CD4-positive, alpha-beta T cell treated with Interleukin-6 at 100 ng/mL for 8 hours (primary cell): ENCODE results near the gene CHIT1.
"Not testable (repeated sequence)": the region's sequence is repeated elsewhere in the genome, so short reads cannot be mapped to it uniquely, and the experiment has no call there.

Source experiments
- DNase-seq: peaks from one replicate; pipeline ENCODE4 v3.0.0-alpha.2; 2020; ENCODE audit warnings: mixed read lengths, low spot score

Gene CHIT1

DNA sequence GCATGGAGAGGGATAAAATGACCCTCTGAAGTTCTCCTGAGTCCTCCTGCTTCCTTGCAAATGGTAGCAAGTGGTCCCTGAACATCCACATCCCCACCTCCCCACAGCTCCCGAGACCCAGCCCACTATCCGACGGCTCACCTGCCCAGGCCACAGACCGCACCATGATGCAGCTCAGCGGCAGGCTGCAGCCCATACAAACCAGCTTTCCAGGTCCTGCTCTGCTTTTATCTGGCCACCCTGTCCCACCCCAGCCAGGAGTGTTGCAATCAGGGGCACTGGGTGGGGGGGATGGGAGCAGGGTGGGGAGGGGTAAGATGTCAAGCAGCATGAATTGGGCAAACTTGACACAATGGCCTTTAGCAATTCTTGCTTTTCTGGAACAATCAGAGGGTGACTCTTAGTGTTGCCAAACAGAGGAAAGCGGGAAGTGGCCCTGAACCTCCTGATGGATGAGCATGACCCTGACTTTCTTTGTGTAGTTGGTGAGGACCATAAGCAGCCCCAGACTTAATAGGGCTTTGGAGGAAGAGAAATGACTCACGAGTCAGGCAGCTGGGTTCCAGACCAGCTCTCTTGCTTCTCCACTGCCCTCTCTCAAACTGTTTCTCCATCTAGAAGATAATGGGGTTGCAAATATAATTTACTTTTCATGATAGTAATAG, at the start of gene CHIT1:
CHIT1 (minus strand) TSS at position 203 of the 665 bp plus-strand sequence; CDS start at position 166, 37 bp downstream.
- DNase-seq, result no peak

DNA sequence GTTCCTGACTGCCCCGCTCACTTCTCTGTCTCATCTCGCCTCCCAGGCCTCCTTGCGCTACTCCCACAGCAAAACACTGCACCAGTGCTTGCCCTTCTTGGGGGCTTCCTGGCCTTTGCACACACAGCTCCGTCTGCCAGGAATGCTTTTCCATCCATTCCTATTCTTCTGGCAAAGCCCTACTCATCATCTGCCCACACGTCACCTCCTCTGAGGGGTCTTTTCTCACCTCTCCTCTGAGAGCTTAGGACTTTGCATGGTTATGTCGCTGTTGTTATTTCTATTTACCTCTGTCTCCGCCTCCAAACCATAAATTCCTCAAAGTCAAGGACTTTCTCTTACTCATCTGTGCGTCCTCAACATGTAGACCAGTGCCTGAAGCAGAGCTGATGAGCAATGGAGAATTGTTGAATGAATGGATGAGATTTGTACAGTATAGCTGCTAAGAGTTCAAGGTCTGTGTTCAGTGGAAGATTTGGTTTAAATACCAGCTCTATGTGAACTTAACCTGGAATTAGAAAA, 49.5 kb upstream of the CHIT1 start:
- DNase-seq, result no peak

DNA sequence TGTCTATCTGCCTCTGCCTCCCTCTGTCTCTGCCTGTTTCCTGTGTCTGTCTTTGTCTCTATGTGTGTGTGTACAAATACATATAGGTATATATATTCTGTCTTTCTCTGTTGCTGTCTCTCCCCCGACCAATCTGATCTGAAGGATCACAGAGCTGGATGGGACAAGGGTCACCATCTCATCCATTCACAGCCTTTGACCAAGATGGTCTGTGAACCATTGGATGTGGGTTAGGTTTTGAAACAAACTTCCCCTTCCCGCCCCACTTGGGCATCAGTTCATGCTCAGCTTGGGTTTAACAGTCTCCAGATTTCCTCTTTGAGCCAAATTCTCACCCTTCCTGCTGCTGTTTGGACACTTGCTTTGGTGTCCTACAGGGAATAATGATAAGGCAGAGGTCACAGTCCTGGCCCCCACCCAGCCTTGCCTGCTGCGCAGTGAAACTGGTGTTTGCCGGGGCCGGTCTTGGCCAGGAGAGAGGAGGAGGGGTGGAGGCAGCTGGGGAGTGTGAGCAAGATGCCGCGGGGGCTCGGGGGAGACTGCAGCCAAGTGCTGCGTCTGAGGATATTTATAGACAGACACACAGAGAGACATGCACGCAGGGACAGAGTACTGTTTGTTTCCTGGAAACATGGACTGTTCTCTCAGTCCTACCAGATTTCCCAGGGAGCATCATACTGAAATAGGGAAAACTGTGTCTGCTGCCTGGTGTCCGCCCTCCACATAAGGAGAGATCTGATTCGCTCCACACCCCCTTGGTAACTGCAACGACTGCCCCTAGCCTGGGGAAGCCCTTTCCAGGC, 48.8 kb upstream of the CHIT1 start:
- no peak for DNase-seq

DNA sequence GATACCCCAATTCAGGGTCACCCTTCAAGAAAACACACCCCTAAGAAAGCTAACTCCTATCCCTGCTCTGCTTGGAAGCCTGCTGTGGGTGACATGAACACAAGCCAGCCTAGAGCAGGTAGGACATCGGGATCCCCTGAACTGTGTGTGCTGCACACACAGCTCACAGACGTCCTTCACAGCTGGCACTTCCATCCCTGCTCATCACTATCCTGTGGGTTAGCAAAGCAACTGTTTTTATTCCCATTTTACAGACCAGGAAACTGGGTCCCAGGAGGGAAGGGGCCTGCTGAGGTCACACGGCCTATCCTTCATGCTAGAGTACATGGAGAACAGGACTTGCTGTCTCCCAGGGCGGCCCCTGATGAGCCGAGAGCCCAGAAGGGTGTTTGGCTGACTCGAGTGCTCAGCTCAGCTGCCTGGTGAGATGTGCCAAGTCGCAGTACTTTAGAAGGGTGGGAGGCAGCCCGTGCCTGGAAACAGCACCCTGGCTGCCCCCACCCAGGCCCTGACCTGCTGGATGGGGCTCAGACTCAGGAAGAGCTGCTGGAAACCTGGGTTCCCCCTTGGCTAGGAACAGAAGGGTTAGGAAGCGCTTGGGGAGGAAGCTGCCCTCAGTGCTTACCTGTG, 47.6 kb upstream of the CHIT1 start:
- no peak for DNase-seq

GRCh38 chr1:203276408-203276807, 46.9 kb upstream of the CHIT1 start:
- no peak for DNase-seq

DNA sequence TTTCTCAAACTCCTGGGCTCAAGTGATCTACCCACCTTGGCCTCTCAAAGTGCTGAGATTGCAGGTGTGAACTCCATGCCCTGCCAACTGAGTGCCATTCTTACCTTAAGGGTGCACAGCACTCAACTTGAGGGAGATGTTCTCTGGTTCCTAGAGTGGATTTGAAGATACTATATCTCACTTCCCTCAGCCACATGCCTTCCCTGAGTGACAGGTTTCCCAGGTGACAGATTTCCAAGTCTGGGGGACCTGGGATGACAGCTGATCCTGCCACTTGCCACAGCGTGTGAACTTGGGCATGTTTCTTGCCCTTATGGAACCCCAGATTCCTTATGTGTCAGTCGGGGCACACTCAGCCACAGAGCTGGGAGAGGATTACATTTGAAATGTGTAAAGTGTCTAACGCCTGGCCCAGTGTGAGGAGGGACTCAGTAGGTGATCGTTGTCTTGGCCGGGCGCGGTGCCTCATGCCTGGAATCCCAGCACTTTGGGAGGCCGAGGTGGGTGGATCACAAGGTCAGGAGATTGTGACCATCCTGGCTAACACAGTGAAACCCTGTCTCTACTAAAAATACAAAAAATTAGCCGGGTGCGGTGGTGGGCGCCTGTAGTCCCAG, 46.3 kb upstream of the CHIT1 start:
- DNase-seq, result no peak

GRCh38 chr1:203274603-203275381, 45.3 kb upstream of the CHIT1 start:
- DNase-seq, result no peak

- DNase-seq, result no peak
Observed at GRCh38 chr1:203273869-203274602, 44.6 kb upstream of the CHIT1 start.

- peak; percentile 93 for DNase-seq
Observed at GRCh38 chr1:203273206-203273868, 43.9 kb upstream of the CHIT1 start.

GRCh38 chr1:203272633-203273205, 43.2 kb upstream of the CHIT1 start:
- no peak for DNase-seq

GRCh38 chr1:203271962-203272632, 42.6 kb upstream of the CHIT1 start:
- DNase-seq, result no peak

DNA sequence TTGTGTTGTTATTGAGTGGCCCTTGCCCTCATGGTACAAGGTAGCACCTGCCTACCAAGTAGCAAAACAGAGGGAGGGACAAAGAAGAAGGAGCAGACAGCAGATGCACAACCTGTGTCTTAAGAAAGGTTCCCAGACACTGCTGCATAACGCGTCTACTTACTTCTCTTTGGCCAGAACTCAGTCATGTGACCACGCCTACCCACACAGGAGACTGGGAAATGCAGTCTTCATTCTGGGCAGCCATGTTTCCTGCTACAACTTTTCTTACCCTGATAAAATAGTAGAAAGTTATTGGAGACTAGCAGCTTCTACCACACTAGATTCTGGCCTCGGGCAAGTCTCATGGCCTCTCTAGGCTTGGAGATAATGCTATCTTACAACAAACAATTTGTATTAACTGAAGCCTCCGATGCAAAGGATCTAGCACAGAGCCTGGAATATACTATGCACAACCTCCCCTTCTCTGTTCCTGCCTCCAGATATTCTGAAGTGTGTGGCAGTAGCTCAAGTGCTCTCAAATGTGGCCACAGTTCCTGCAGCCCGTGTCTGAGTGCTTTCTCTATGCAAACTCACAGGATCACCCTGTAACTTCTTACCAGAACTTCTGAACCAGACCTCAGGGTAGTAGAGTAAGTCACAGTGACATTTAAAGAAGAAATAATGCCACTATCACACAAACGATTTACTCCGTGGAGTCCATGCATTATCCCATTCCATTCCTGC, 41.7 kb upstream of the CHIT1 start:
- peak; percentile 83 for DNase-seq

DNA sequence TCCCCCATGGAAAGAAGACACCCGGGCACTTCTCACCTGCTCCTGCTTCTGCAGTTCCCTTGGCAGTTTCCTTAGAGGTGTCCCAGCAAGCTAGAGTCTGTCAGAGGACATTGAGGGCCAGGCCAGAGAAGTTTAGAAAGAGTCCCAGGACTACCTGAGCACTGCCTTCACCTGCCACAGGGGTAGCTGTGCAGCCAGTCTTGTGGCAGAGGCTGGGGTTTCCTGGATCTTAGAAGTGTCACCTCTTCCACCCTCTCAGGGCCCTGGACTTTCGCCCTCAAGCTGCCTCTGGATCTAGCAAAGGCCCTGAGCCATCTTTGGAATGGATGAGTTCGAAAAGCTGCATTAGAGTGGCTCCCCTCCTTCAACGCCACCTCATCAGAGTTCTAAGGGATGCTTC, 41.0 kb upstream of the CHIT1 start:
- DNase-seq, result no peak

DNA sequence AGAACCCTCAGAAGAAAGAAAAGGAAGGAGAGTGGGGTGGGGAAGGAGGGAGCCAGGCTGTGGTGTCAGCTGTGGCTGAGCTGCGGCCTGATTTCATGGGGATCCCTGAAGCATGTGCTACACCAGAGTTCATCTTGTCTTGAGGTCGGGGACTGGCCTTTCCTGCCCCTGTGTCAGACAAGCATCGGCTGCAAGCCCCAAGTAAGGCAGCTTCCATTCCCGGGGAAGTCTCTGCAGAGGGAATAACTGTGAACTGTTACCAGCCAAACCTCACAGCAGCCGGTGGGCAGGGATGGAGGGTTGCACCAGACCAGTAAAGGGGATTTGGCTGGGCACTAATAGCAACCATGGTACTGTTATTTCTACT, 40.2 kb upstream of the CHIT1 start:
- no peak for DNase-seq

DNA sequence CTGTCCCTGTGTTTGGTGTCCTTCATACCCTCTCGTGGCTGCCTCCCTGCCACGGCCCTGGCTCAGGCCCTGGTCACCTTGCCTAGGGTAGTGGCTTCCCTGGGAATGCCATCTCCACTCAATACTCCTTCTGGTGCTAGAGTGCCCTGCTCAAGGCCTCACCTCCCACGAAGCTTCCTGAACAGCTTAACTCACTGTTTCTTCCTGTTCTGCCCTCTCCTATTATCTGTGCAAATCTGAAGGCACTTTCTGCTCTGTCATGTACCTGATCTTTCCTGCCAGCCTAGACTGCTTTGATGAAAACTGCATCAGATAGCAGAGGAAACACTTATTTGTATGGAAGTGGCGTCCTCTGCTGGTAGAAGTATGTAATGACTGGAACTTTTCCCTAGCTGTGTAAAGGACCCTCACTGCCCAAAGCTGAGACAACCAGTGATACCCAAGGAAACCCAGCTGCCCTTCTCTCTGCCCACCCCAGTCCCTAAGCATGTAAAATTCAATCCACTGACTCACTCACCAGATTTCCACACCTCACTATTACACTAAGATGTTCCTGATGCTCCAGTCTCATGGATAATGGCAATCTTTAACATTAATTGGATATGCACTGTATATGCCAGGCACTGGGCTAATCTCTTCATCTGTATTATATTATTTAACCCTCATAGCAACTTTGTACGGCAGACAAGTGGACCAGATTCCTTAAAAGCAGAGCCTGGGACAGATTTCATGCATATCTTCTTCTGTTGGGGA, 39.6 kb upstream of the CHIT1 start:
- peak; percentile 82 for DNase-seq

DNA sequence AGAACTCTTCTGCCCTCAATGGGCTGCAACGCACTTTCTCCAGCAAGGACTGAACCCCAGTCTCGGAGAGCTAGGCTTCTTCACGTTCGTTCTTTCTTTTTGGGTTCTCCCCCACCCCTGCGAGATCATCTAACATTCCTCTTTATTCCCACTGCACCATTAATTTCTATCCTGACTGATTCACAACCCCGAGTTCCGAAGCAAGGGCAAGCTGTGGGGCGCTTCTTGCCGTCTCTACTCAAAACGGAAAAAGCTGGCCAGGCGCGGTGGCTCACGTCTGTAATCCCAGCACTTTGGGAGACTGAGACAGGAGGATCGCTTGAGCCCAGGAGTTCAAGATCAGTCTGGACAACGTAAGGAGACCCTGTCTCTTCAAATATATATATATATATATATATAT, 38.4 kb upstream of the CHIT1 start:
- no peak for DNase-seq

DNA sequence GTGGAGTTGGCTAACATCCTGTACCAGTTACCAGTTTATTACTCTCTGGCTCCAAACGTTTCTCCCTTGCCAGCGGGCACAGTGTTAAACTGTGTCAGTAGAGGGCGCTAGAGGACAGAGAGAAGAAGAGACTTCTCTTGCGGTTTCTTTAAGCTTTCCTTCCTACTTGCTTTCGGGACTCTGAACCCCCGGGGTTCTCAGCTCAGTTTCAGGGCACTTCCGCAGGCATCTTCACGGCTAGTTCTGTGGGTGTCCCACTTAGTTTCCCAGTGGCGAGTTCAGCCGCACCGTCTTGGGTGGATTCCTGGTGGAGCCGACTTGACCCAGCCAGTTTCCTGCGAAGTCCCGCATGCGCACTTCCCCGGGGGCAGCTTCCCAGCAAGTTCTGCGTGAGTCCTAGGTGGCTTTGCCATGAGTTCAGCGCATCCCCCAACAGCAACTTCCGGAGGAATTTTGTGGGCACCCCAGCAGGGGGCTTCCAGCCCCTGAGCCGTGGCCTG, 37.9 kb upstream of the CHIT1 start:
- DNase-seq, result peak; percentile 86

GRCh38 chr1:203266140-203266539, 36.7 kb upstream of the CHIT1 start:
- not testable (repeated sequence) for DNase-seq
